HG03439 (cell line): ENCODE results near the gene STBD1.
"Not testable (repeated sequence)": the region's sequence is repeated elsewhere in the genome, so short reads cannot be mapped to it uniquely, and the experiment has no call there.

Source experiments
- ATAC-seq: cut with Tn5 transposase; IDR thresholded peaks from one replicate; pipeline ENCODE4 v1.9.1; 2021; ENCODE audit warnings: mild to moderate bottlenecking, moderate library complexity; ENCODE audit not compliant: unreplicated experiment

Gene STBD1

GRCh38 chr4:76282941-76283689 is 23.4 kb upstream of the STBD1 start:
- no peak for ATAC-seq

- no peak for ATAC-seq
Measured at GRCh38 chr4:76283900-76284299, 22.6 kb upstream of the STBD1 start.

GRCh38 chr4:76287811-76288210 is 18.7 kb upstream of the STBD1 start:
- not testable (repeated sequence) for ATAC-seq

GRCh38 chr4:76292730-76293129 is 13.8 kb upstream of the STBD1 start:
- ATAC-seq: no peak

DNA sequence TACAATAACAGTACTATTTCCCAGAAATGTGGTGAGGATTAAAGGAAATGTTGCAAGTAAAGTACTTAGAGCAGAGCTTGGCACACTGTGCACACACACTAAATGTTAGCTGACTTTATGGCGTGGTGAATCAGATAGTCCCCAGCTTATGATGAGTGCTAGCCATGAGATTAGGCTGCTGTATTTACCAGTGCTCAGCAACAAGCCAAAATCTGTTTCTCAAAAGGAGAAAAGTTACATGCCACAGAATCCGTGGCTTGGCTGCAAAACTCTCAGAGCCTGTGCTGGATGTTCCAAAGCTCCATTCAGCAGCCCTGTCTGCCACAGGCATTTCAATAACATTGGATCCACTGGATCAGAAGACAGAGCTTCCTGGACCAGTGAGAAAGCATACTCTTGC is 12.8 kb upstream of the STBD1 start:
- no peak for ATAC-seq

DNA sequence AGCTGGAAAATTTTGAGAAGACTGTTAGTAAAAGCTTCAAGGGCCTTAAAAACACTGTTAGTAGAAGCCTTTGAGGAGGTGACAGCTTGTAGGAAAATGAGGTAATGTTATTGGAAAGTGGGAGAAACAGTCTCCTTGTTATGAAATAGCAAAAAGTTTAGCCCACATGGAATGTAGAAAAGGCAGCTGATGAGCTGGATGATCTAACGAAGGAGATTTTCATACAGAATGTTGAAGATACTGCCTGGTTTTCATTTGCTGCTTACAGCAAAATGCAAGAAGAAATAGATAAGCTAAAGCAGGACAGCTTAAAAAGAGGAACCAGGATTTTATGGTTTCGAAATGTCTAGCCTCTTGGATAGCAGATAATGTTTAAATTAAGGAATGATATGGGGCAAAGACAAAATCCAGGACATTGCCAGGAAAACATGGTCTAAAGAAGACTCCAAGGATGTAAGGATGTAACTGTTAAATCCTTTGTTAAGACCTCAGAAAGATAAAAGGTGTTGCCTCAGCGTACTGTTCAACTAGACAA is 10.2 kb upstream of the STBD1 start:
- ATAC-seq: no peak

GRCh38 chr4:76298227-76298626 is 8.3 kb upstream of the STBD1 start:
- ATAC-seq: no peak

GRCh38 chr4:76300012-76300411 is 6.5 kb upstream of the STBD1 start:
- ATAC-seq: no peak

- ATAC-seq: peak; percentile 99
Measured at GRCh38 chr4:76301068-76301774, 5.3 kb upstream of the STBD1 start.

- ATAC-seq: no peak
Measured at GRCh38 chr4:76301775-76302162, 4.8 kb upstream of the STBD1 start.

GRCh38 chr4:76302826-76303438 is 3.6 kb upstream of the STBD1 start:
- no peak for ATAC-seq

- no peak for ATAC-seq
Measured at GRCh38 chr4:76305033-76305687, 1.4 kb upstream of the STBD1 start.

GRCh38 chr4:76306882-76307659 is 538 bp downstream of the STBD1 start:
- ATAC-seq: no peak

- no peak for ATAC-seq
Measured at GRCh38 chr4:76307660-76308014, 1.1 kb downstream of the STBD1 start.

DNA sequence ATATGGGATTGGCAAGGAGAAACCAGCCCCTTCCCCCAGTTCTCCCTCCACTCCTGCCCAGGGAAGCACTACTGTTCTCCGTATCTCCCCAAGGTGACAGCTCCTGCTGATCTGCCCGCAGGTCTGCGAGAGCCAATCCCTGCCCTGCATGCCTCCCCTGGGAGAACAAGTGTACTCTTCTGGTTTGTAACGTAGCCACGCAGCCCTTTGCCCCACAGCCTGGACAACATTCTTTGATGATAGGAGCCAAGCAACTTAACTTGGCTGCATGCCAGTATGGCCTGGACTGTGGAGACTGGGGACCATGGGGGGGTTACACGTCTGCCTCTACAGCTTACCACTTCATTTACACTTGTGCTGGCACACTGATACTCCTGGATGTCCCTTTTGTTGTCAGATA is 2.0 kb downstream of the STBD1 start:
- ATAC-seq: no peak

DNA sequence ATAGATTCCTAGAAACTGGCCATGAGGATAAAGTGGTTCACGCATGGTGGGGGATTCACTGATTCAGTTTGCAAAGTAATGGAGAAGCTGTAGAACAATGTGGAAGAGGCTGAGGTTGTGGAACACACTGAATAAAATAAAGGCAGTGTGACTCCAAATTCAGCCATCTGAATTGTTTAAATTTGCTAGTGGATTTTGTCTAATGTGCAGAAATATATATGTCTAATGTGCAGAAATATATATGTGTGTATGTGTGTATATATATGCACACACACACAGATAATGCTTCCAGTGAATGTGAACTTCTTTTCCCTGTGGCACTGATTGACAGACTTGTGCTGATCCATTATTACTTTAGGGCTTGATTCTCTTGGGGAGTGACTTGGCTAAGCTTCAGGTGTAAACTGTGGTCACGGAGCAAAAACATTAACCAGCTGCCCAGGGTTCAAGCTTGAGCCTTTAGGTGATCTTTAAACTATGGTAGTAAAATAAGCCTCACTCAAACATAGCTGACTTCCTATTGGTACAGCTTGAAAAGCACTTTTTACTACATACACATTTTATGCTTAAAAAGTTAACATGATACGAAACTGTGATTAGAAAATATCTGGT is 3.5 kb downstream of the STBD1 start:
- no peak for ATAC-seq

- ATAC-seq: no peak
Measured at GRCh38 chr4:76310683-76311082, 4.2 kb downstream of the STBD1 start.

DNA sequence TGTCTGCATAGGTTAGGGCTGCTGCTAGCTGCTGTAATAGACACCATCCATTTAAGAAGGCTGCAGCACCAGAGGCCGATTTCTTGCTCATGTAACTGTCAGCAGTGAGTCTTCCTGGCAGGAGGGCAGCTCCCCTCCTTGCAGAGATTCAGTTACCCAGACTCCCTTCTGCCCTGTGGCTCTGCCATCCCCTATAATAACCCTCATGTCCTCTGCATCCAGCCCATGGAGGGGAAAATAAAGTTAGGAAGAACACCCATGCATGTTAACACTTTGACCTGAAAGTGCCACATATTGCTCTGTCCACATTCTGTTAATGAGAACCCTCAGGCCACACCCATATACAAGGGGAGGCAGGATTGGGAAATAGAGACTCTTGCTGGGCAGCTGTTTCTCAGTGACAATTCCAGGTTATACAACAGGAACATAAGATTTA is 5.4 kb downstream of the STBD1 start:
- ATAC-seq: no peak

GRCh38 chr4:76312457-76312856 is 5.9 kb downstream of the STBD1 start:
- ATAC-seq: no peak

GRCh38 chr4:76313547-76313946 is 7.0 kb downstream of the STBD1 start:
- ATAC-seq: no peak
